Endothelial cell of umbilical vein (primary cell): ENCODE results near the gene NLRP9.

Source experiments
- CTCF ChIP-seq, 2 donors: IDR thresholded peaks; 1 replicate in 1 of 2; 2 replicates in 1 of 2; pipeline ENCODE4 v1.5.1; 2011; ENCODE audit warnings: low read length in 2 of 2, mild to moderate bottlenecking in 2 of 2, moderate library complexity in 2 of 2, control low read depth in 1 of 2, inconsistent platforms in 1 of 2, low read depth in 1 of 2; ENCODE audit not compliant: insufficient read depth in 1 of 2; ENCODE audit errors: extremely low read depth in 1 of 2
- EZH2 ChIP-seq: IDR thresholded peaks from 2 replicates; pipeline ENCODE4 v1.6.1; 2012; ENCODE audit warnings: borderline replicate concordance, low read depth, mild to moderate bottlenecking, moderate library complexity, low read length, inconsistent platforms; ENCODE audit not compliant: severe bottlenecking
- JUN ChIP-seq: IDR thresholded peaks from 2 replicates; pipeline ENCODE4 v1.6.1; 2011; ENCODE audit warnings: borderline replicate concordance, low read depth; ENCODE audit not compliant: insufficient read length, insufficient read depth
- MAX ChIP-seq: IDR thresholded peaks from 2 replicates; pipeline ENCODE4 v1.6.1; 2011; ENCODE audit not compliant: insufficient read depth, insufficient read length
- POLR2A ChIP-seq: IDR thresholded peaks from 2 replicates; pipeline ENCODE4 v1.6.1; 2012; ENCODE audit warnings: low read depth, mild to moderate bottlenecking, control low read depth, low read length
- POLR2AphosphoS5 ChIP-seq: IDR thresholded peaks from 2 replicates; pipeline ENCODE4 v1.6.1; 2012; ENCODE audit warnings: low read depth, mild to moderate bottlenecking, control low read depth, low read length, moderate library complexity; ENCODE audit not compliant: insufficient read depth

- TF ChIP-seq CTCF (IDR thresholded peaks at IDR 0.05; ENCODE audit: extremely low read depth in 1 of 2, insufficient read depth in 1 of 2, low read depth in 1 of 2, low read length in 2 of 2) = no peak
- TF ChIP-seq EZH2 = no peak
- no peak for TF ChIP-seq MAX
- TF ChIP-seq POLR2A = no peak
- TF ChIP-seq POLR2AphosphoS5 = no peak
- TF ChIP-seq JUN = no peak
Observed at GRCh38 chr19:55676889-55677505, 61.2 kb downstream of the NLRP9 start.
